Stimulated activated CD4-positive, alpha-beta T cell treated with anti-CD3 and anti-CD28 coated beads, Interleukin-12 subunit alpha, Interleukin-12 subunit beta, amount 100 ng/mL, for 24 hours (primary cell): ENCODE results near the gene MEMO1.
"Not testable (repeated sequence)": the region's sequence is repeated elsewhere in the genome, so short reads cannot be mapped to it uniquely, and the experiment has no call there.

Experiments used
- DNase-seq, 2 experiments: peaks; one replicate each; pipeline ENCODE4 v3.0.0-alpha.2; 2020; ENCODE audit warnings: low read depth in 2 of 2

MEMO1 gene

DNA sequence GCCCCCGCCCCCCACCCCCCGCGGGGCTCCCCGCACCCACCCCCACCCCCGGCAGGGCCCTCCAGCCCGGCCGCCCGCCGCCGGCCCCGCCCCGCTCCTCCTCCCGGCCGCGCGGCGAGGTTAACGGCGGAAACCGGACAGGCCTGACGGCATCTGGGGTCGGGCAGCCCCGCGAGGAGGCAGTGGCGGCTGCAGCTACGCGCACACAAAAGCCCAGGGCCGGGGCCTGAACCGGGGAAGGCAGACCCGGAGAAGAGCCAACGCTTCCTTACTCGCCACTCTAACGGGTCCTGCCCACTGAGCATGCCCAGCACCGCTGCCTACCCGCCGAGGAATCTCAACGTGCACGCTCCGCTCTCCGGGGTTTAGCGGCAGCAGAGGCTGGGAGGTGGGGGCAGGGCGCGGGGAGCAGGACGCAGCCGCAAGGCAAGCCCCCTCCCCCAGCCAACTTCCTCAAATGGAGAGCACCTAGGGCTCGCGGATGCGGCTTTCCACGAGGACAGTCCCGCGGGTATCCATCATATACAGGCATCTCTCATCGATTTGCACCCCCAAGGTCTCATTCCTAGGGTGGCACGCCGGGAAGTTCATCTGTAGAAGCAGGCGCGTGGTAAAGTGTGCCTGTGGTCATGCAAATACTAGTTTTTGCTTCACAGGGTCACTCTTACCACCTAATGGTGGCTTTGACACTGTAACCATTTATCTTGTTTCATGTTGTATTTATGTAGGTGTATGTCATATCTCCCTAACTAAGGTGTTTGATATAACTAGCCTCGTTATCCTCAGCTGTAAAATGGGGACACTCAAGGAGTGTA lies at the start of gene MEMO1:
TSS of gene MEMO1 (minus strand) at position 339 of the 815 bp plus-strand sequence. CDS start 761 bp downstream, outside the sequence.
- peak; percentile 87 to 91 for DNase-seq

DNA sequence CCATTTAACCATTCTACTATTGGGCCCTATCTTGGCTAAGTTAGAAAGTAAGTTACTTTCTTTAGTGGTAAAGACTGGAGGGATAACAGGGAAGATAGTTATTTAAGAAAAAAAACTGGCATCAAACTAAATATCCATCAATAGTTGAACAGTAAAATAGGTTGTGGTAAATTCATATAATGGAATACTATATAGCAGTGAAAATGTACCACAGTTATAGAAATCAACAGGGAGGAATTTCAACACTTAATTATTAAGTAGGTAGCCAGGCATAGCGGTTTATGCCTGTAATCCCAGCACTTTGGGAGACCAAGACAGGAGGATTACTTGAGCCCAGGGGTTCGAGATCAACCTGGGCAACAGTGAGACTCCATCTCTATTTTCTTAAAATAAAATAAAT lies 49.5 kb upstream of the MEMO1 start:
- DNase-seq = no peak

DNA sequence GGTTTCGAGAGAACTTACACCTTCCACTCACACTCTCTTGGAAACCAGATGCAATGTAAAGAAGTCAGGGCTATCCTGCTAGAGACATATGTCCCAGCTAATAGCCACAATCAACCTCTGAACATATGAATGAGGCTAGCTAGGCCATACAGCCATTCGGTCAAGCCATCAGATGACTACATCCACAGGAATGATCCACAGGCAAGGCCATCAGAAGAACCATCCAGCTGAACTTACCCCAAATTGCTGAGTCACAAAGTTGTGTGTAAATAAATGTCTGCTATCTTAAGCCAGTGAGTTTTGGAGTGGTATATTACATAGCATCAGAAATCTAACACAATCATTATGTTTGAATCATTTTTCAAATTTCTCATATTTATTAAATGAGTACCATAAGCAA lies 47.3 kb upstream of the MEMO1 start:
- no peak for DNase-seq

DNA sequence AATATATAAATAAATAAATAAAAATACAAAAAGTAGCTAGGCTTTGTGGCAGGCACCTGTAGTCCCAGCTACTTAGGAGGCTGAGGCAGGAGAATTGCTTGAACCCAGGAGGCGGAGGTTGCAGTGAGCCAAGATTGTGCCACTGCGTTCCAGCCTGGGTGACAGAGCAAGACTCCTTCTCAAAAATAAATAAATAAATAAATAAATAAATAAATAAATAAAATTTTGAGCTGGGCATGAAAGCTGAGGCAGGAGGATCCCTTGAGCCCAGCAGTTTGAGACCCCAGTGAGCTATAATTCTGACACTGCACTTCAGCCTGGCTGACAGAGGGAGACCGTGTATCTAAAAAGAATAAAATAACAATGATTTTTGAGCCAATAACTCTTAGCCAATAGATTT lies 43.8 kb upstream of the MEMO1 start:
- DNase-seq = not testable (repeated sequence)

DNA sequence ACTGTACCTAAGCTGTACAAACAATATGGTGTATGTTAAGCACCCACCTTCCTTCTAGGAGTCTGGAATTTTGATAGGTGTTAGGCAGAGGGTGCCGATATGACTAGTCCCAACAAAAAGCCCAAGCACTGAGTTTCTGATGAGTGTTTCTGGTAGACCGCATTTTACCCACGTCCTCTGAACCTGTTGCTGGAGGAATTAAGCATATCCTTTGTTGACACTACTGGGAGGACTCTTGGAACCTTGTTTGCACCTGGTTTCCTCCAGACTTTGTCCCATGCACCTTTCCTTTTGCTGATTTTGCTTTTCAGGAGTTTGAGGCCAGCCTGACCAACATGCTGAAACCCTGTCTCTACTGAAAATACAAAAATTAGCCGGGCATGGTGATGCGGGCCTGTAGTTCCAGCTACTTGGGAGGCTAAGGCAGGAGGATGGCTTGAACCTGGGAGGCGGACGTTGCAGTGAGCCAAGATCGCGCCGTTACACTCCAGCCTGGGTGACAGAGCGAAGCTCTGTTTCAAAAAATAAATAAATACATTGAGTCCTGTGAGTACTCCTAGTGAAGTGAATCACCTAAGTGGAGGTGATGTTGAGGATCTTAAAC lies 41.1 kb upstream of the MEMO1 start:
- DNase-seq = no peak

DNA sequence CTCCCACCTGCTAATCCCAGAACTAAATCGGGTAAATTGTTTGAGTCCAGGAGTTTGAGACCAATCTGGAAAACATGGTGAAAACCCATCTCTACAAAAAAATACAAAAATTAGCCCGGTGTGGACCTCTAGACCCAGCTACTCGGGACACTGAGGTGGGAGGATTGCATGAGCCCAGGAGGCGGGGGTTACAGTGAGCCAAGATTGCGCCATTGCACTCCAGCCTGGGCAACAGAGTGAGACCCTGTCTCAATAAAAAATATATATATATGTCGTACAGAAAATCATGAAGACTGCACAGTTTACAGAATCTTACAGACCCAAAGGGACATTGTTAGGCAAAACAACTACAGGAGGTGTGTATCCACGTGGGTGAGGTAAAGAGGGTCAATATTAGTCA lies 32.8 kb upstream of the MEMO1 start:
- no peak for DNase-seq

DNA sequence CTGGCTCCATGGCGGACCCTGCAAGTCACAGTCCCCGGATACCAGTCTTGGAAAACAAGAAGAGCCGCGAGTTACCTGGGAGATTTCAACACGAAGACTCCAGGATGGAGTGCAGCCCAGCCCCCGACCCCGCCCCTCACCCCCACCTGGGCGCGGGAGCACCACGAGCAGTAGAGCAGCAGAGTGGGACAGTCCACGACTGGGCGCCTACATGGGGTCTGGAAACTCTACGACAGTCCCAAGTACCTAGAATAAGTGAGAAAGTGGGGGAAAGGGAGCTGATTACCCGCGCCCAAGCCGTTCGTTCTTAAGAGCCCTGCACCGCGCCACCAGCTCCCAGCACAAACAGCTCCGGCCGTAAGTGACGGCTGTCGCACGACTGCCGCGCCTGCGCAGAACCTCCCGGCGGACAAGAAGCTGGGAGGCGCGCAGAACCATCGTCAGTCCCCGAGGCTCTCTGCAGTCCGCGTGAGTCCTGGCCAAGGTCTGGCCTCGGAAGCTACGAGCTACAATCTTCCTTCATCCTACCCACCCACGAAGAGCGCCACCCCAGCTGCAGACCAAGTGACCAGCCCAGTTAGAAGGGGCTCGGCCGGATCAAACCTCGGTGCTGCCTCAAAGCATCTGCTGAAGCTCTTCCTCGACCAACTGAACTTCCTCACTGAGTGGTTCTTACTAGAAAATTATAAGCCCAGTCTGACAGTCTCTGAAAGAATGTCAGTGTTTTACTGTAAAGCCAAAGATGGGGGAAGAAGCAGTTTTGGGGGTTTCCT lies 28.8 kb upstream of the MEMO1 start, which contains the start of gene DPY30:
TSS of gene DPY30 (minus strand) at position 359 of the 773 bp plus-strand sequence. CDS start at position 10, 349 bp downstream.
- DNase-seq = peak; percentile 78 to 82

DNA sequence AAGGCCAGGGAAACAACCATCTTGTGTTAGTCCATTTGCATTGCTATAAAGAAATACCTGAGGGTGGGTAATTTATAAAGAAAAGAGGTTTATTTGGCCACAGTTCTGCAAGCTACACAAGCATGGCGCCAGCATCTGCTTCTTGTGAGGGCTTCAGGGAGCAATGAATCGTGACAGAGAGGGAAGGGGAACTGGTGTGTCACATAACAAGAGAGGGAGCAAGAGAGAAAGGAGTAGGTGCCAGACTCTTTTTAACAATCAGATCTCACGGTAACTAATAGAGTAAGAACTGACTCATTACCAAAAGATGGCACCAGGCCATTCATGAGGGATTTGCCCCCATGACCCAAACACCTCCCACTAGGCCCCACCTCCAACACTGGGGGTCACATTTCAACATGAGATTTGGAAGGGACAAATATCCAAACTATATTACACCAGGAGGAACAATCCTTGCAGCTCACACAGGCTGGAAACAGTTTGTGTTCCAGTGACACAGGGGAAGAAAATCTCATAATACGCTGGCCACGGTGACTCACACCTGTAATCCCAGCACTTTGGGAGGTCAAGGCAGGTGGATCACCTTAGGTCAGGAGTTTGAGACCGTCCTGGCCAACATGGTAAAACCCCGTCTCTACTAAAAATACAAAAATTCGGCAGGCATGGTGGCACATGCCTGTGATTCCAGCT lies 23.5 kb upstream of the MEMO1 start:
- DNase-seq = not testable (repeated sequence)

DNA sequence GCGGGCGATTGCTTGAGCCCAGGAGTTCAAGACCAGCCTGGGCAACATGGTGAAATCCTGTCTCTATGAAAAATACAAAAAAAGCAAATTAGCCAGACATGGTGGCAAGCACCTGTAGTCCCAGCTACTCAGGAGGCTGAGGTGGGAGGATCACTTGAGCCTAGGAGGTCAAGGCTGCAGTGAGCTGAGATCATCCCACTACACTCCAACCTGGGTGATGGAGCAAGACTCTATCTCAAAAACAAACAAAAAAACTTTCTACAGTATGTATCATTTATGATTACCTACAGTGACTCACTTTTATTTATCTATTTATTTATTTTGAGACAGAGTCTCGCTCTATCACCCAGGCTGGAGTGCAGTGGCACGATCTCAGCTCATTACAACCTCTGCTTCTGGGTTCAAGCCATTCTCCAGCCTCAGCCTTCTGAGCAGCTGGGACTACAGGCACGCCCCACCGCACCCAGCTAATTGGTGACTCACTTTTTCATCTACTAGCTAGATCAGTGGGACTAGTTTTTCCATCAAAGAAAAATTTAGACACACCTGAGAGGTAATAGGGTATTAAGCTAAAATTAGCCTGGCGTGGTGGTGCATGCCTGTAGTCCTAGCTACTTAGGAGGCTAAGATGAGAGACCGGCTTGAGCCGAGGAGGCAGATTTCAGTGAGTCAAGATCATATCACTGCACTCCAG lies 8.1 kb upstream of the MEMO1 start:
- not testable (repeated sequence) for DNase-seq

DNA sequence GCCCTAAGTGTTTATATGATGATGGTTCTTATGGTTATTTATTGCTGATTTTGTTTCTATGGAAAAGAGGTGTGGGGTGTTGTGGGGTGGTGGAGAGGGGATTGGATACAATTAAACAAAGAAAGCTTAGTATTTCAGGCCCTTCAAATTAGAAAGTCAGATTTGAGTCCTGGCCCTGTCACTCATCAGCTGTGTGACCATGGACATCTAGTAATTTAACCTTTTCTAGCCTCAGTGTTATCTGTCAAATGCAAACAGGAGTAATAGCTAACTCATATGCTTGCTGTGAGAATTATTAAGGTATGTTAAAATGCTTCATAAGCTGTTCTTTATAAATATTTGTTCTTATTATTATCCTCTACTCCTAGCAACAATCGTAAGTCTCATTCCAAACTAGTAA lies 2.1 kb upstream of the MEMO1 start:
- DNase-seq = no peak

DNA sequence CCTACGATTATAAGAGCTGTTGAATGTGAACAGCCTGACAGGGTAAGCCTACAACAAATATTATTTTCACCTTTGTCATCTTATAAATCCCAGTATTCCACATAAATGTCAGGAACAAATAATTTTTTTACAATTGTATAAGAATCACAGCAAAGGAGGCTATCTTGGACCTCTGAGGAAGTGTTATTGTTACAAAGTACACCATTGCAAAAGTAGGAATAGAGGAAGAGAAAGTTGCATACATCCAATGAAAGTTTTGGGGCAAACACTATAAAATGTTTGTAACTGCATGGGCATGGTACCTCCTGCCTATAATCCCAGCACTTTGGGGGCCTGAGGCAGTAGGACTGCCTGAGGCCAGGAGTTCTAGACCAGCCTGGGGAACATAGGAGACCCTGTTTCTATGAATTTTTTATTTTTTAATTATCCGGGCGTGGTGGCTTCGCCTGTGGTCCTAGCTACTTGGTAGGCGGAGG lies 715 bp upstream of the MEMO1 start:
- DNase-seq = no peak

DNA sequence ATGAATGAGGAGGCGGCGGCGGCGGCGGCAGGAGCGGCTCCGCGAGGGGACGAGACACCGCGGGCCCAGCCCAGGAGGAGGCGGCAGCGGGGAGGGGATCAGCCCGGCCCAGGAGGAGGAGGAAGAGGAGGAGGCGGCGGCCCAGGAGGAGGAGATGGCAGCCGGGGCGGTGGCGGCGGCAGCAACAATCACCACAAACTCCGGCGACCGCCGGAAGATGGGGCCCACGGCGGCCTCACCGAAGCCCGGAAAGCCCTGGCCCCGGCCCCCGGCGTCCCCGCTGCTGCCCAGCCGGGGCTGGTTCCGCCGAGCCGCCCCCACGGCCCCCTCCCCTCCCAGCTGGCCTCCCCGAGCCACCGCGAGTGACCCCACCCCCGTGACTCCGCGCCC lies 533 bp downstream of the MEMO1 start:
- DNase-seq = peak; percentile 31 to 47

DNA sequence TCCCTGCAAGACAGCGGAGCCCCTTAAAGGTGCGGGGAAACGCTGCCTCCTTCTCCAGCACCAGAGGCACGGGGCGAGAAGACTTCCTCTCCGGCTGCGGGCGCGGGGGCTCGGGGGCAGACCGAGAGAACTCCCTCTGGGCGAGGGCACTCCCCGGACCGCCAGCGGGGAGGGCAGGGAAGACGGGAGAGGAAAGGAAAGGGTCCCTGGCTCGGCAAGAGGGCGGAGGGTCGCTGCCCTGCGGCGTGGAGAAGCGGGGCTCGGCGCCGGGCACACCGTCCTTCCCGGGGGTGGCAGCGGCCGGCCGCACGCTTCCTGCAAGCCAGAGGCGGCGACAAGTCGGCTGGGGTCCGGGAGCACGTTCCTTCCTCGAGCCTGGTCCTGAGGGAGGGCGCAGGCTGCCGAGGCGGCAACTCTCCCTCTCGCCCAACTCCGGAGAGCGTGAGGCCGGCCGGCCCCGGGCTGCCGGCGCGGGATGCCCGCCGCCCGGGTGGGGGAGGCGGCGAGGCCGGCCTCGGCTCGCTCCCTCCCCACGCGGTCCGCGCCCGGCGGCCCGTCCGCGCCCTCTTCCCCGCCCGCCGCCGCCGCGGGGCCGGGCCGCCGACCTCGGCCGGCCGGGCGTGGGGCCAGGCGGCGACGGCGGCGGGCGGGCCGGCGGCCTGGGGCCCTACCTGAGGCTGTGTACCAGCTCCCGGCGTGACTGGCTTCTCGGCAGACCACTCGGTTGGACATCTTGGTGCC lies 1.1 kb downstream of the MEMO1 start:
- peak in 1 of 2 experiments; percentile 26 for DNase-seq

DNA sequence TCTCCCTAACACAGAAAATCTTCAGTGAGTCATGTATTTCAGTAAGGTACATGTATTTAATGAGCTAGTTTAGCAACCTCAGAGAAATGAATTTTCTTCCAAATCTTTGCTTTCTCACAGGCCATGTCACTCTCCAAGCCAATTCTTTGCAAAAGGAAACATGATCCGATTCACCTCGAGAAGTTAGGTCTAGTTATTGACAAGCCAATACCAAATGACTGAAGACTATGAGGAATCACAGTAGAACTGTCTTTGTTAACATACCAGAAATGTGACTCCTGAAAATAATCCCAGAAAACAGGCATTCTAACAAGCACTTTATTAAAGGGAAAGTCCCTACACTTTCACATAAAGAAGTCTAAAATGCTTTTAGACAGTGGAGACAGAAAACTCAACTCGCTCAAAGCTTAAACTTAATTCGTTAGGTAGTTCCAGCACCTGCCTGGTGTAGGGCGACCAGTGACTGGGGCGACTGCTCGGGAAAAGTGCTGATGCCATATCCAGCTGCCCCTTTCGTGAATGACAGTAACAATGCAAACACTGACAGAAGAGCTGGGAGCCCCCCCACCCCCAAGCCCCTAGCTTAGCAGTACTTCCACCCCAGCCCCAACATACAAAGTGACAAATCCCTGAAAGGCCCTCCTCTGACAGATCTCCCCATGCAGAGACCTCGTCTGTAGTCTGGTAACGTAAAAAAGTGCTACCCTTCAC lies 1.8 kb downstream of the MEMO1 start:
- no peak for DNase-seq

DNA sequence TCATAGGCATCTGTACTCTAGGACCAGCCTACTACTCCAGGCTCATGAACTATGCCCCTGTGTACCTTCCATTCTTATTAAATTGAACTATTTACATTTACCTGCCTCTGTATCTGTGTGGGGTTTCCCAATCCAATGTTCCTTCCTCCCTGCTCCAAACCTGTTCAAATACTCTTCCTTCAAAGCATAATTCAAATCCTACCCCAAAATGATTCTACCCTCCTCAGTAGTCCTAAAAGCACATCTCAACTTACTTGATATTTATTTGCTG lies 3.8 kb downstream of the MEMO1 start:
- no peak for DNase-seq

DNA sequence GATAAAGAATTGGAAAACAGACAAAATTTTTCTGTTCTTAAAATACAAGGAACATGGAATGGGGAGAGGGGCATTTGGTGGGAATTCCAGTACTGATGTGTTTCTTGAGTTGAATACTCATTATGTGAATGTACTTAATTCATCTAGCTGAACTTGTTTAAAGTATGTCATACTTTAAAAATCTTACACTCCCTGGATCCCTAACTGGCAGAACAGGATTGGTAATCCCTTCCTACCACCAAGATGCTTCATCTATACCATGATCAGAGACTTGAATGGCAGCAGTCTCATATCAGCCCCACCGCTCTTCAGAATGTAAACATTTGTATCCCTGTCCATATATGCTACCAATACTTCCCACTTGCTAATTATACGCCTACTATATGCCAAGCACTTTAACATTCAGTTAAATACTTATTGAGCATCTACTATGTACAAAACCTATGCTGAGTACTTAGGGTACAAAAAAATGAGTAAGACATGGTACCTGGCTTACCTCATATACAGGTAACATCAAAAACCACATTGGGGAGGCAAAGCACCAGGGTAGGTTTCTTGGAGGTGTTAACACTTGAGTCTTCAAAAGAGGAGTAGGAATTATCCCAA lies 5.3 kb downstream of the MEMO1 start:
- no peak for DNase-seq

DNA sequence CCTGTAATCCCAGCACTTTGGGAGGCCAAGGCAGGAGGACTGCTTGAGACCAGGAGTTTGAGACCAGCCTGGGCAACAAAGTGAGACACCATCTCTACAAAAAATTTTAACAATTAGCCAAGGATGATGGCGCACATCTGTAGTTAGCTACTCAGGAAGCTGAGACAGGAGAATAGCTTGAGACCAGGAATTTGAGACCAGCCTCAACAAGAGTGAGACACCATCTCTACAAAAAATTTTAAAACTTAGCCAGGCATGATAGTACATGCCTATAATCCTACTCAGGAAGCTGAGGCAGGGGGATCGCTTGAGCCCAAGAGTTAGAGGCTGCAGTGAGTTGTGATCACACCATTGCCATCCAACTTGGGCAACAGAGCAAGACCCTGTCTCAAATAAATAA lies 7.0 kb downstream of the MEMO1 start:
- no peak for DNase-seq

DNA sequence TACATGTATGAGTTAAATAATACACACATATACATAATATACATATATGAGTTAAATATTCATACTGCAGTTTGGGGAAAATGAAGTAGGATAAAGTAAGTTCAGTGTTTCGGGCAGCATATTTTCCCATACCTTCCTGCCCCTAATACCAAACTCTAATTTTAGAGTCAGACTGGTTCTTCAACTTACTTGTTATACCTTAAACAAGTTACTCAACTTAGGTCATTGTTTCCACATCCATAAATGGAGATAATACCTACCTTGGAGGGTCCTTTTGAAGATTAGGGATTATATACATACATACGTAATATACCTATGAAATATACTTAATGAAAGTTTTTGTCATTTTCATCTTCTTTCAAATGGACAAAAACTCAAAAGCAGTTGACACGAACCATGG lies 8.4 kb downstream of the MEMO1 start:
- DNase-seq = no peak

DNA sequence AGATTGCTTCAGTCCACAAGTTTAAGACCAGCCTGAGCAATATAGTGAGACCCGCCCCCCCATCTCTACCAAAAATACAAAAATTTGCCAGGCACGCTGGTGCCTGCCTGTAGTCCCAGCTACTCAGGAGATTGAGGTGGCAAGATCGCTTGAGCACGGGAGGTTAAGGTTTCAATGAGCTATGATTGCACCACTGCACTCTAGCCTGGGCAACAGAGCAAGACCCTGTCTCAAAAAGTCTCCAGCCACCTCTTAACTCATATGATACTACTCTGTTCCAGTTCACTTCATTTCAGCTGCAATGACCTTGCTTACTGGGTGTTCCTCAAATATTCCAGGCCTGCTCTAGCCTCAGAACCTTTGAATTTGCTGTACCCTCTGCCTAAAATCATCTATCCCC lies 11.4 kb downstream of the MEMO1 start:
- DNase-seq = no peak
